ENCODE measurements around the gene ZSWIM5. TPM values are rescaled to one million over a fixed set of nuclear protein-coding genes. Genes with fewer than 3 reads are reported as not detected.

ZSWIM5 gene
- total RNA-seq, 1 donor from 2014 or later = 0.84 TPM

- no peak for DNase-seq (ENCODE audit: low read depth)
- Histone ChIP-seq H3K4me3 (ENCODE audit: low read depth, low read length) (peak overlapping the region; percentile 53), H3K36me3 (ENCODE audit: control insufficient read depth, insufficient read depth, low read length) (no peaks in the 10 kb centered on the region), H3K27me3 (ENCODE audit: control insufficient read depth, insufficient read depth, low read length) (peaks cover 12% of the 10 kb centered on the region)
- TF ChIP-seq CTCF (IDR thresholded peaks at IDR 0.05; ENCODE audit: insufficient read depth, low read length, poor library complexity, severe bottlenecking) = no peak
These were observed 611 bp upstream of the ZSWIM5 start for GRCh38 chr1:45206808-45207623.

DNA sequence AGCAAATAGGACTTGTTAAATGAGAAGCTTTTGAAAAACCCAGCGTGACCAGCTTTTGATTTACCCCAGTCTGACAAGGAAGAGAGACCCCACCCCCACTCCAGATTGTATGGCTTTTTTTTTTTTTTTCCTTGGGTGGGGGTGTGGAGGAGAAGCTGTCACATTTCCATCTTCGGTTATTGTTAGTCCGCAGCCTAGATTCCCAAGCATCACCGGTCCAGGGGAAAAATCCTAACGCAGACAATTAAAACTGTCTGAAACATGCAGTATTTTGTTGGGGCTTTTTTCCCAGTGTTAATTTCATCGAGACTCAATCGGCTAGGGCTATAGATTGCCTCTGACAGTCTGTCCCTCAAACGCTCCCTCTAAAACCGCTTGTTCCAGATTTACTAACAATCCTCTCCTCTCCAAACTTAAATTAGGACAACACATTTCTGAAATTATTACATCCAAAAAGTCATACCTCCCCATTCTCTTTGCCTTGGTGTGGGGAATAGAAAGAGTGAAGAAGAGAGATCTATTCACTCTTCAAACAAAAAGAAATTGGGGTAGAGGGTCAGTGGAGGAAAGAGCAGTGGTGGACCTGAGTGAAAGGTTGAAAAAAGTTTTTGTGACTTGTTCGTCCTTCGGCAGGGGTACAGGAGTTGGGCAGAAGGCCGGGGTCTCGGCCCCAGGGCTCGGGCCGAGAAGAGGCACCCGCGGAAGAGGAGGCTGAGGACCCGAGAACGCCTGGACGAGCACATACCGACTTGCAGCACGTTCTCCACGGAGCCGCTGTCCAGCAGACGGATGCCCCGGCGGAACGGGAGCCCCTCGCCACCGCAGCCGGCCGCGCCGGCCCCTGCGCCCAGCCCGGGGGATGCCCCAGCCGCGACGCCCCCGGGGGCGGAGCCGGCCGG is 1.1 kb downstream of the ZSWIM5 start:
- peak overlapping the region; percentile 5 for H3K4me3 ChIP-seq (ENCODE audit: low read depth, low read length)
- no peak for DNase-seq (ENCODE audit: low read depth)
- no peaks in the 10 kb centered on the region for H3K36me3 ChIP-seq (ENCODE audit: control insufficient read depth, insufficient read depth, low read length)
- H3K27me3 ChIP-seq (ENCODE audit: control insufficient read depth, insufficient read depth, low read length) = peaks cover 12% of the 10 kb centered on the region
- TF ChIP-seq CTCF (IDR thresholded peaks at IDR 0.05; ENCODE audit: insufficient read depth, low read length, poor library complexity, severe bottlenecking) = no peak

DNA sequence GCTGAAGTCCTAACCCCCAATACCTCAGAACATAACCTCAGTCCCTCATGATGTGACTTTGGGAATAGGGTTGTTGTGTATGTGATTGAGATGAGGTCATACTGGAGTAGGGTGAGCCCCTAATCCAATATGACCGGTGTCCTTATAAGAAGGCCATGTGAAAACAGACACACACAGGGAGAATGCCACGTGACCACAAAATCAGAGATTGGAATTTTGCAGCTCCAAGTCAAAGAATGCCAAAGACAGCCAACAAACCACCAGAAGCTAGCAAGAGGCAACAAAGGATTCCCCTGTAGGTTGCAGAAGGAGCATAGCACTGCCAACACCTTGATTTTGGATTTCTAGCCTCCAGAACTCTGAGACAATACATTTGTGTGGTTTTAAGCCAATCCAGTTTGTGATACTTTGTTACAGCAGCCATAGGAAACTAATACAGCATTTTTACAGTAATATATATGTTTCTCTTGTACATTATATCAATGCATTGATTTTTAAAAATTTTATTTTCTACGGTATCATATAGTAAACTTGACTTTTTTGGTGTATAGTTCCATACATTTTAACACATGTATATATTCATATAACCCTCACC is 5.4 kb downstream of the ZSWIM5 start:
- Histone ChIP-seq H3K4me3 (ENCODE audit: low read depth, low read length) (no peak overlapping the region), H3K36me3 (ENCODE audit: control insufficient read depth, insufficient read depth, low read length) (no peaks in the 10 kb centered on the region), H3K27me3 (ENCODE audit: control insufficient read depth, insufficient read depth, low read length) (peaks cover 2% of the 10 kb centered on the region)
- TF ChIP-seq CTCF (IDR thresholded peaks at IDR 0.05; ENCODE audit: insufficient read depth, low read length, poor library complexity, severe bottlenecking) = no peak
- DNase-seq (ENCODE audit: low read depth) = no peak

GRCh38 chr1:45200435-45200834 is 6.0 kb downstream of the ZSWIM5 start:
- no peaks in the 10 kb centered on the region for H3K27me3 ChIP-seq (ENCODE audit: control insufficient read depth, insufficient read depth, low read length)

GRCh38 chr1:45198185-45198584 is 8.2 kb downstream of the ZSWIM5 start:
- H3K27me3 ChIP-seq (ENCODE audit: control insufficient read depth, insufficient read depth, low read length) = no peaks in the 10 kb centered on the region
- no peaks in the 10 kb centered on the region for H3K36me3 ChIP-seq (ENCODE audit: control insufficient read depth, insufficient read depth, low read length)
- TF ChIP-seq CTCF (IDR thresholded peaks at IDR 0.05; ENCODE audit: insufficient read depth, low read length, poor library complexity, severe bottlenecking) = no peak
- DNase-seq (ENCODE audit: low read depth) = no peak
- no peak overlapping the region for H3K4me3 ChIP-seq (ENCODE audit: low read depth, low read length)

More at GRCh38 chr1:45200435-45200834, 6.0 kb downstream of the ZSWIM5 start:
- no peak for TF ChIP-seq CTCF (IDR thresholded peaks at IDR 0.05; ENCODE audit: insufficient read depth, low read length, poor library complexity, severe bottlenecking)
- no peak for DNase-seq (ENCODE audit: low read depth)
- H3K36me3 ChIP-seq (ENCODE audit: control insufficient read depth, insufficient read depth, low read length) = no peaks in the 10 kb centered on the region
- H3K4me3 ChIP-seq (ENCODE audit: low read depth, low read length) = no peak overlapping the region
